ENCODE data around the gene GMCL2. TPM values are rescaled to one million over a fixed set of nuclear protein-coding genes. Genes with fewer than 3 reads are reported as not detected.

Gene GMCL2
- total and polyA plus RNA-seq, 8 donors: not detected

DNA sequence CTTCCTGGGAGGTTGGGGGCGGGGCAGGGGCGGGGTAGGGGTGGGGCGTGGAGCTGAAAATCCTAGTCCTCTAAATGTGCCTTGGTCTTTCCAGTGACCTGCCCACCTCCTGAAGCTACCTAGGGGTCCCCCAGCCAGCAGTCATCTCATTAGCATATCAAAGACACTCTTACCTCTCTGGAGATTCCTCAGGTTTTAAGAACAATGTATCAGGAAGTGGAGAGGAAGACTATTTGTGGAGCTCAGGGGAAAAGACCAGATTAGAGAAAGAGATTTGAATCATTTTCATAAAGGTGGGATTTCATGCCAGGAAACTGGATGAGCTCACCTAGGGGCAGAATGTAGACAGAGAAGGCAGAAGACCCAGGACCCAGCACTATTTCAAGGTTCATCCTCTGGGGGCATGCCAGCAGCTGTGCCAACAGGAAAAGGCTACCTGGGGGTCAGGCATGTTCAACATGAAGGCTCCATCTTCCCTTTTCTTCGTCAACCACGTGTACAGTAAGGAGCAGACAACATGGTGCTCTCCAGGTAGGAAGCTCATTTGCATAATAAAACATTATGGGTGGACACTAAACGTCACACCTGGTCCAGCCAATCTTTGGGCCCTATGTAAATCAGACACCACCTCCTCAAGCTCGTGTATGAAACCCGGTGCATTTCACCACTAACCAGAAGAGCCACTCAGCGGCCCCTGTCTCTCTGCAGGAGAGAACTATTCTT lies 6.9 kb downstream of the GMCL2 start:
- WGBS, 2 donors: 23 to 24% methylated on average over 9 of the region's 9 CpGs
- no peaks in the 10 kb centered on the region for H3K9me3 ChIP-seq
- DNase-seq (no peak), FAIRE-seq (no peak), ATAC-seq (no peak)
- intact Hi-C loops (cut with DNase I): no loop called here
- H3K27ac ChIP-seq: no peak overlapping the region
- no peaks in the 10 kb centered on the region for H3K27me3 ChIP-seq
- TF ChIP-seq, protein P1, sequence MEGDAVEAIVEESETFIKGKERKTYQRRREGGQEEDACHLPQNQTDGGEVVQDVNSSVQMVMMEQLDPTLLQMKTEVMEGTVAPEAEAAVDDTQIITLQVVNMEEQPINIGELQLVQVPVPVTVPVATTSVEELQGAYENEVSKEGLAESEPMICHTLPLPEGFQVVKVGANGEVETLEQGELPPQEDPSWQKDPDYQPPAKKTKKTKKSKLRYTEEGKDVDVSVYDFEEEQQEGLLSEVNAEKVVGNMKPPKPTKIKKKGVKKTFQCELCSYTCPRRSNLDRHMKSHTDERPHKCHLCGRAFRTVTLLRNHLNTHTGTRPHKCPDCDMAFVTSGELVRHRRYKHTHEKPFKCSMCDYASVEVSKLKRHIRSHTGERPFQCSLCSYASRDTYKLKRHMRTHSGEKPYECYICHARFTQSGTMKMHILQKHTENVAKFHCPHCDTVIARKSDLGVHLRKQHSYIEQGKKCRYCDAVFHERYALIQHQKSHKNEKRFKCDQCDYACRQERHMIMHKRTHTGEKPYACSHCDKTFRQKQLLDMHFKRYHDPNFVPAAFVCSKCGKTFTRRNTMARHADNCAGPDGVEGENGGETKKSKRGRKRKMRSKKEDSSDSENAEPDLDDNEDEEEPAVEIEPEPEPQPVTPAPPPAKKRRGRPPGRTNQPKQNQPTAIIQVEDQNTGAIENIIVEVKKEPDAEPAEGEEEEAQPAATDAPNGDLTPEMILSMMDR (IDR thresholded peaks at IDR 0.05): no peak
- no peaks in the 10 kb centered on the region for H3K4me1 ChIP-seq
- no peaks in the 10 kb centered on the region for H3K36me3 ChIP-seq
- no peak overlapping the region for H3K4me3 ChIP-seq

DNA sequence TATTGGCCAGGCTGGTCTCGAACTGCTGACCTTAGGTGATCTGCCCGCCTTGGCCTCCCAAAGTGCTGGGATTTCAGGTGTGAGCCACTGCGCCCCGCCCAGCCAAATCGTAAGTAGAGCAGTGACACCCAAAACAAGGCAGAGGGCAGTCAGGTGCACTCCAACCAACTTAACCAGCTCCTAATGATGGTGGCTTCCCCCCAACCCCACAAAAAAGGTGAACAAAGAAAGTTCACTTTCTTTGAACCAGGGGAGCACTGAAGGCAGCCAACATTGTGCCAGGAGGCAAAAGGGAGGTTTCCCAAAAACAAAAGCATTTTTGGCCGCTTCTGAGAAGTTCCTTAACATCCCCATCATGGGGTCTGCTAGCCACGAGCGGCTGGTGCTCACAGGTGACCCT lies 9.6 kb downstream of the GMCL2 start:
- intact Hi-C loops (cut with DNase I): no loop called here
- WGBS, 2 donors: 82 to 83% methylated on average over 8 of the region's 8 CpGs
- FAIRE-seq: no peak
- Histone ChIP-seq H3K36me3 (no peaks in the 10 kb centered on the region), H3K4me1 (no peaks in the 10 kb centered on the region), H3K27ac (no peak overlapping the region), H3K27me3 (no peaks in the 10 kb centered on the region), H3K4me3 (no peak overlapping the region), H3K9me3 (no peaks in the 10 kb centered on the region)
- no peak for DNase-seq
- TF ChIP-seq, protein P1 (IDR thresholded peaks at IDR 0.05): no peak
- ATAC-seq: no peak

DNA sequence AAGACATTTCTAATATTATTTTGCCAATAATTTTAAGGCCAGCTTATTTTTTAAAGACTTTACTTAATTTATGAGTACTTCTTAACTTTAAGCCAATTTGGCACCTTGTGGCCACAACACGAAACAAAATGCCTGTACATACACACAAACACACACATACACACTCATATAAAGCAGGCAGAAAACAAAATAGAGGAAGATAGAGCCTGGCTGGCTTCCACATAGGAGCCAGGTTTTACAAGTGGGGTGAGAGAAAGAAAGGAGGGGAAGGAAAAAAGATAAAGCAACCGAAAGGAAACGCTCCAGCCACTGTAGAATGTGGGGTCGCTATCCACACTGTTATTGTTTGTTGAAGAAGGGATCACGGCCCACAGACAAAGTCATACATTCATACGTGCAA lies 10.4 kb downstream of the GMCL2 start:
- H3K4me3 ChIP-seq: no peak overlapping the region
- H3K9me3 ChIP-seq: no peaks in the 10 kb centered on the region
- no peaks in the 10 kb centered on the region for H3K27me3 ChIP-seq
- ATAC-seq (no peak), DNase-seq (no peak), FAIRE-seq (no peak)
- WGBS, 2 donors: 70 to 76% methylated on average over 6 of the region's 6 CpGs
- no peaks in the 10 kb centered on the region for H3K4me1 ChIP-seq
- intact Hi-C loops (cut with DNase I): no loop called here
- TF ChIP-seq, protein P1 (IDR thresholded peaks at IDR 0.05): no peak
- H3K27ac ChIP-seq: no peak overlapping the region
- H3K36me3 ChIP-seq: no peaks in the 10 kb centered on the region

DNA sequence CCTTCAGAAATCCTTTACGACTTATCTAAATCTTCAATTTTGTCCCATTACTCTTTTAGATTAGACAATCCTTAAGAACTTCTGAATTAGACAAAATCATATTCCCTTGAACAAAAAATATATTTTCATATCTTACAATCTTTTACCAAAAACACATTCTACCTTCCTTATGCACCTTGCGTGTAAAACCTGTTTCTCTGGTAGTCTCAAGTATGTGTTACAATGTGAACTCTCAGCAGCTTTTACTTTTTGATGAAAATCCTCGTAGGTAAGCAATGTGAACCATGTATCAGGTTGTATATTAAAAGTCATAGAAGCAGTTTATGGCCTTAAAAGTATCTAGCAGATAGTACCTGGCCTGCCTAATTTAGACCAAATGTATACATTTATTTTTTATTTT lies 12.7 kb downstream of the GMCL2 start:
- TF ChIP-seq, protein P1 (IDR thresholded peaks at IDR 0.05): no peak
- Histone ChIP-seq H3K4me1 (no peaks in the 10 kb centered on the region), H3K4me3 (no peak overlapping the region), H3K36me3 (no peaks in the 10 kb centered on the region), H3K9me3 (no peaks in the 10 kb centered on the region), H3K27ac (no peak overlapping the region), H3K27me3 (no peaks in the 10 kb centered on the region)
- 87 to 92% methylated on average over 3 of the region's 3 CpGs for WGBS, 2 donors
- ATAC-seq (no peak), DNase-seq (no peak), FAIRE-seq (no peak)
- intact Hi-C loops (cut with DNase I): no loop called here

DNA sequence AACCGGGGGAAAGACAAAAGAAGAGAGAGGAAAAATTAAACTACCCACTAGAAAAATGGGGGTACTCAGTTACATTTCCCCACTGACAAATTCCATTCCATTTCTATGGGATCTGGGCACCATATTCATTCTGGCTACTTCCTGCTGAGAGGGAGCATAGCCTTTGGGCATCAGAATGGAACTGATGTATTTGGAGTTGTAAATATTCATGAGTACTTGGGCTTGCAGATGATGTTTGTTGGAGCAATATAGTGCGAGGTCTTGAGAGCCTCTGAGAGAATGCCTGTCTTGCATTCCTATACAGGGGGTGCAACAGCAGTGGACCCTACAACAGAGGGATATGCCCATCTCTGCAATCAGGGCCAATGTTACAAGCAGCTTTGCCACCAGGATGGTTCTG lies 16.7 kb downstream of the GMCL2 start:
- TF ChIP-seq, protein P1 (IDR thresholded peaks at IDR 0.05): no peak
- no peaks in the 10 kb centered on the region for H3K36me3 ChIP-seq
- 77 to 82% methylated on average over 2 of the region's 2 CpGs for WGBS, 2 donors
- no peak for ATAC-seq
- no peak for DNase-seq
- intact Hi-C loops (cut with DNase I): no loop called here
- H3K4me1 ChIP-seq: no peaks in the 10 kb centered on the region
- H3K4me3 ChIP-seq: no peak overlapping the region
- H3K27me3 ChIP-seq: no peaks in the 10 kb centered on the region
- no peaks in the 10 kb centered on the region for H3K9me3 ChIP-seq
- FAIRE-seq: no peak
- no peak overlapping the region for H3K27ac ChIP-seq
